ENCODE data around the gene NUDT14. TPM values are rescaled to one million over a fixed set of nuclear protein-coding genes. Genes with fewer than 3 reads are reported as not detected.

The NUDT14 gene
- total and polyA plus RNA-seq, 2 of the 8 experiments (the other 6 are each of a cell fraction or from before 2014, with no cell fraction given), result 25.5 to 33.3 TPM

DNA sequence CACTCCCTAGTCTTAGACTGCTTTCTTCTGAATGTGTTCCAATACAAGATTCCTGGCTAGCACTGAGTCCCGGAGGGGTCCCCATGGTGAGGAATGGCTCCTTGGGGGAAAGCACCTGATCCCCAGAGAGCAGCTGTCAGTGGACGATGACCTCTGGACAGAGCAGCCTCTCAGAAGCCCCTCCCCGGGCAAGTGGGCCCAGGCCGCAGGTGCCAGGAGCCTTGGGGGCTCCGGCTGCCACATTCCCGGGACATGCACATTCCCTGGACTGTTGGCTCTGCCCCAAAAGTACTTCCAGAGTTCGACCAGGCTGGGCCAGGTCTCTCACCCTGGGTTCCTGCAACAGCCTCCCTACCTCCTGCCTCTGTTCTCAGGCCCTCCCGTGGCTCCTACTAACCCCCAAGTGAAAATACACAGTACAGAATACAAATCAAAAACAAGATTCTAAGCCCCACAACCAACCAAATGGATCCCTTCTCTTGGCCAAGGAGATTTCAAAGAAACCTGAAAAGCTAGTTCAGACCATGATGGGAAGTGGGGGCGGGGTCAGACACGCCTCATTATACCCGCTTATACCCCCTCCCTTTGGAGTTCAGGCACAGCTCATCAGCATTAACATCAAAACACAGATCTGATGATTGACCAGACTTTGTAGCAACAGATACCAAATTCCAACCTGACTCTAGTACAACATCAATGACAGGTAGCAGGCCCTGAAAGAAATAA is 43.9 kb upstream of the NUDT14 start (continued):
- TF ChIP-seq SP2 (IDR thresholded peaks at IDR 0.05; ENCODE audit: low read length) (no peak), TCF12 (IDR thresholded peaks at IDR 0.05; ENCODE audit: low read depth, low read length) (no peak), POLR2A (IDR thresholded peaks at IDR 0.05; ENCODE audit: control extremely low read depth in 1 of 2, low read depth in 2 of 2, low read length in 2 of 2) (no peak), CTCF (IDR thresholded peaks at IDR 0.05; ENCODE audit: control extremely low read depth in 1 of 3, insufficient read depth in 1 of 3, low read depth in 1 of 3, low read length in 3 of 3) (no peak), E2F6 (IDR thresholded peaks at IDR 0.05) (no peak), CREB1 (IDR thresholded peaks at IDR 0.05) (no peak), BCL11A (IDR thresholded peaks at IDR 0.05; ENCODE audit: low read depth in 2 of 2, low read length in 2 of 2) (no peak), RFX5 (IDR thresholded peaks at IDR 0.05; ENCODE audit: borderline replicate concordance, low read depth, low read length) (no peak)
